Effector CD4-positive, alpha-beta T cell (primary cell): ENCODE measurements around the gene CLDN5.

ENCODE experiments used
- DNase-seq: peaks from one replicate; pipeline ENCODE4 v3.0.0-alpha.2; 2020

The CLDN5 gene

DNA sequence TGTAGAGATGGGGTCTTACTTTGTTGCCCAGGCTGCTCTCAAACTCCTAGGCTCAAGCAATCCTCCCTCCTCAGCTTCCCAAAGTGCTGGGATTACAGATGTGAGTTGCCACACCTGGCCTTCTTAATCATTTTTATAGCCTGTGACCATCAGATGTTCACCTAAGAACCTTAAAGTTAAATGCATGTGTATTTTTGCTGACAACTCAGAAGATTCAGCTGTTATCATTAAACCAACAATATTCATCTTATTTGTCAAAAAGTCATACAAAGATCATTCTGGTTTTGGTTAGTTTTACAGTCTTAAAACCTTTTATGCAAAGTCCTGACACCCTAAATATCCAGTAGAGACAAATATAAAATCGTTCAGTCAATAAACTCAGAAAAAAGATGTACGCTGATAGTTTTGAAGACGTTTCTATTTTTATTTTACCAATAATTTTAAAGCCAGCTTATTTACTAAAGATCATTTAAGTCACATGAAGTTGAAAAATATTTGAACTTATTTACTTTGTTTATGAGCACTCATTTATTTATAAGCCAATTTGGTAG, 22.2 kb downstream of the CLDN5 start:
- no peak for DNase-seq

DNA sequence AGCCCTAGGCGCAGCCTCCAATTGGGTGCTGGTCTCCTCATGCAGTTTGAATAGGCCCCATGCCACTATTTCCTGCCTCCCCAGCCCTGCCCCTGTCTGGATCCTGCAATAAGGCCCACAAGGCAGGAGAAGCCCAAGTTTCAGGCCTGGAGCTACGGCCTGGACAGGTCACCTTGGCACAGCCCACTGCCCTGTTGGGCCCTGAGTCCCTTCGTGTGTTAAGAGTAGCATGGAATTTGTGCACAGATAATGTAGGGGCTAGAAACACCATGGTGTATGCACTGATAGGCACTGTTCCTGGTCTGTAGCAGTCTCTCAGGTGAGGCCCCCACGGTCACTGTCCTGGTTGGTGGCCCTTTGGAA, 24.3 kb downstream of the CLDN5 start:
- no peak for DNase-seq

DNA sequence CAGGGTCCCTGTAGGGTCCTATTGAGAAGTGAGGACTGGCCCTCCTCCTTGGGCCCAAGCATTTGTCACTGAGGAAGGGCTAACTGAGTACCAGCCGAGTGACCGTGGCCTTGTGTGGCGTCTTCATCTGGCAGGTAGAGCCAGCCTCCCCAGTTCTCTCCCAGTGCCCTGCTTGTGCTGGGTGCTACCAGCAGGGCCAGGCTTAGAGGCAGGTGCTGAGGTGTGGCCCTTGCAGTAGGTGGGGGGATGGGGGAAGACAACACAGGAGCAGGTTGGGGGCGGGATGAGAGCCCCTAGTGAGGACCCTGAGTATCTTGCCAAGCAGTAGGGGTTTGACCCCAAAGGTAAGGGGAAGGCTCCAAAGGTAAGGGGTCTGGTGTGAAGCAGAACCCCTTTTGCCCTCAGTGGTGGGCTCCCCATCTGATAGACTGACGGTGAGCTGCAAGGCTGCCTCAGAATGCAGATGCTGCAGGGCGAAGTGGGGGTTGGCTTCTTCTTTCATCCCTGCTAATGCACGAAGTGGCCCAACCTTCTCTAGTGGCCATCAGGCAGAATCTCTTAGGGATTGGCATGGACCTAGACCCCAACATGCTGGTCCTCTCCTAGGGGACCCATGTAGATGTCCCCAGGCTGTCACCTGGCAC, 24.9 kb downstream of the CLDN5 start:
- DNase-seq: no peak

DNA sequence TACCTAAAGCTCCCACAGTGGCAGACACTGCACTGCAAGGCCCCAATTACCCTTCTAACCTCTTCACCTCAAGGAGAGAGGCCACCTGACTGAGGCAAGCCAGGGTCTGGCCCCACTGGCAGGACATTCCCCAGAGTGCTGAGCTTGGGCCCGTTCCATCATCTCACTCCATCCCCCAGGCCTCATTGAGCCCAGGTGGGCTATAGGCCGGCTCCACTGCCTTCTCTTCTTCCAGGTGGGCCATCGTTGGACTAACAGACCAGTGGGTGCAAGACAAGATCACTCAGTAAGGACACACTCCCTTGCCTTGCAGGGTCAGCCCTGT, 25.4 kb downstream of the CLDN5 start:
- DNase-seq: no peak

DNA sequence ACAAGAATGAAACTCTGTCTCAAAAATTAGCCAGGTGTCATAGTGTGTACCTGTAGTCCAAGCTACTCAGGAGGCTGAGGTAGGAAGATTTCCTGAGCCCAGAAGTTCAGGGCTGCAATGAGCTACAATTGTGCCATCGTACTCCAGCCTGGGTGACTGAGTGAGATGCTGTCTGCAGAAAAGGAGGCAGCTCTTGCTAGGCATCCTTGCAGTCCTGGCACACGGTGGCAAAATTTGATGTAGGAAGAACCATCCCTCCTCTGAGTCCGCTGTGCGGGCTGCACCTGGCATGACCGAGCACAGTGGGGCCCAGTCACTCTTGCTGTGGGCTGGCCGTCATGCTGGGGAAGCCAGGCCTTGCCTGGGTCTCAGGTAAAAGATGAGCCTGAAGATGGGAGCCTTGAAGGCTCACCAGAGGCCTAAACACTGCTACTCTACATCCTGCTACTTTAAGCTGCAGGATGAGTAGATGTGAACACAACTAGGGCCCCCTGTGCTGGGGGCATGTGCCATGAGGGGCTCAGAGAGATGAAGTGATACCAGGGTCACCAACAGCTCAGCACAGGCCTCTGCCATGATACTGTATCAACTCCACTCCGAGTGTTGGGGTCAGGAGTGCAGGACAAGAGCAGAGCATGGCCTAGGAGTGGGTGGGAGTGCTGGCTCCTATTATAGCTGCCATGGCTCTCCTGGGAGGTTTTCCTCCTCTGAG, 25.9 kb downstream of the CLDN5 start:
- DNase-seq: no peak

DNA sequence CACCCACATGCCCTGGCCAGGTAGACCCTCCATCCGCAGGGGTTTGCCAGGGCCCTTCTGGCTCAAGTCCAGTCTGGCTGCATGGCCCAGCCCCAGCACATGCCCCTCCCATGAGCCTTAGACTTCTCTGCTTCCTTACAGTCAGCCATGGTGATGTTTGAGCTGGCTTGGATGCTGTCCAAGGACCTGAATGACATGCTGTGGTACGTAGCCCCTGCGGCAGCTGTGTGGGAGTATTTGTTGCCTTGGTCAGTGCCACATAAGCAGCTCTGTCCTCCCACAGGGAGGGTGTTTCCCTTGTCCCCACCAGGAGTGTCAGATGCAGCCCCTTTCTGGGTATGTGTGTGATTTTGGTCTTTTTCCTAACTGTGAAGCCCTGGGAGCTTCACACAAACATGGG, 27.0 kb downstream of the CLDN5 start:
- no peak for DNase-seq

DNA sequence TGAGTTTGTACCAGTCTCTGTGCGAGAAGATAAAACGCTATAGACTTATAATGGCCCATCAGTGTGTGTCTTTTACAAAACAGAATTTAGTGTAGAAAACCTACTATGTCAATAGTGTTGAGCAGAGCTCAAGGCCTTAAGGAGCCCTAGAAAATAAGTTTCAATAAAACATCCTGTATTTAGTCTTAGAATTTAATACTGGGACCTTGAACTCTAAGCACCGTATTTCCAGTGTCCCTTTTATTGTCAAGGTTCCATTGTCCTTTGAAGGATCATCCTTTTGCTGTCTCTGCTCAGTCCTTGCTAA, 27.9 kb downstream of the CLDN5 start:
- DNase-seq: no peak

DNA sequence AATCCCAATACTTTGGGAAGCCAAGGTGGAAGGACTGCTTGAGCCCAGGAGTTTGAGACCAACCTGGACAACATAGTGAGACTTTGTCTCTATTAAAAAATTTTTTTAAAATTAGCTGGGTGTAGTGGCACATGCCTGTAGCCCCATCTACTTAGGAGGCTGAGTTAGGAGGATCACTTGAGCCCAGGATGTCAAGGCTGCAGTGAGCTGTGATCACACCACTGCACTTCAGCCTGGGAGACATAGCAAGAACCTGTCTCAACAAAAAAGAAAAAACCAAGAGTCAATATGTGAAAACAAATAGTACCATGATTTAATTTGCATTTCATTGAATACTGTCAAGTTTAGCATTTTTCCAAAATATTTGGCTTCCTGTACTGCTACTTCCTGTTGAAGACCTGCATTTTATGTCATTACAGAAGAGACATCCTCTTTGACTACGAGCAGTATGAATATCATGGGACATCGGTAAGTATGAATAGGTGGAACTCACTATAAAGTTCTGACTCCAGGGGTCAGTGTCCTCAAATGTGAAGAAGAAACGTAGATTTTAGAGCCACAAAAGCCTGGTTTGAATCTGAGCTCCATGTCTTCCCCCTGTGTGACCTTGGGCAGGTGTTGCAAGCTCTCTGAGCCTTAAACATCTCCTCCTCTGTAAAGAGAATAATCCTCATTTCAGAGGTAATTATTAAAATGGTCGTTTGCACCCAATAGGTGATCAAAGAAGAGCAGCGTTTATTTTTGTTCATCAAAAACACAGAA, 28.5 kb downstream of the CLDN5 start:
- no peak for DNase-seq

DNA sequence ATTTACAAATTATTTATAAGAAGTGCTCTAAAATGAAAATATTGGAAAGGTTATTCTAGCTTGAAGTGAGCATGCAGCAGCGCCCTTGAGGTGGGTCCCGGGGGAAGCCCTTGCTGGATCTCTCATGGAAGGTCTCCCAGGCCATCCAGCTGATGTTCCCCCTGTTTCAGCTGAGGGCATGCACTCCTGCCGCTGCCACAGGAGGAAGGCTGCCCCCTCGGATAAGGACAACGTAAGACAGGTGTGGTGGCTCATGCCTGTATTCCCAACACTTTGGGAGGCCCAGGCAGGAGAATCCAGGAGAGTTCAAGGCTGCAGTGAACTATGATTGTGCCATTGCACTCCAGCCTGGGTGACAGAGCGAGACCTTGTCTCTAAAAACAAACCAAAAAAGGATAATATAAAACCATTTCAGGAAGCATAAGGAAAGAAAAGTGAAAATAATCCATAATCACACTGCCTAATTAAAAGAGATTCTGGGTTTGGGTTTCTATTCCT, 29.5 kb downstream of the CLDN5 start:
- DNase-seq: no peak

DNA sequence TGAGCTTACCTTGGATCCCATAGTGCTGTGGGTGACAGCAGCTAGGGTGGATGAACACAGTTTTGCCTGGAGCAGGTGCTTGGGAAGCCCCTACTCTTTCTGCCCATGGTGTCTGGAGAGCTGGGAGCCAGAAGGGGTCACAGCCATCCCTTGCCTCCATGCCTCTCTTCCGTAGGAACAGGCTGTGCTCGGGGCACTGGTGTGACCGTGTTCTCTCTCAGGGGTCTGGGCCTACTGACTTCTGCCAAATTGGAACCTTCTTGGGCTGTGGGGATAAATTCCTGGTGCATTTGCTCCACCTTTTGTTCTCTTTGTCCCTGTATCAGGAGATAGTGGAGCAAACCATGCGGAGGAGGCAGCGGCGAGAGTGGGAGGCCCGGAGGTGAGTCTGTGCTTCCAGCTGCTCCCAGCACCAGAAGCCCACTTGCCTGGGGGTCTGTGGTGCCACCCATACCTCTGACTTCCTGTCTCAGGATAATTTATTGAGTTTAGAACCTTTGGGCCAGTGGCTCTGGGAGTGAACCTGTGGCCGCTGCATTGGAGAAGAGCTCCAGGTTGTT, 30.1 kb downstream of the CLDN5 start:
- no peak for DNase-seq

DNA sequence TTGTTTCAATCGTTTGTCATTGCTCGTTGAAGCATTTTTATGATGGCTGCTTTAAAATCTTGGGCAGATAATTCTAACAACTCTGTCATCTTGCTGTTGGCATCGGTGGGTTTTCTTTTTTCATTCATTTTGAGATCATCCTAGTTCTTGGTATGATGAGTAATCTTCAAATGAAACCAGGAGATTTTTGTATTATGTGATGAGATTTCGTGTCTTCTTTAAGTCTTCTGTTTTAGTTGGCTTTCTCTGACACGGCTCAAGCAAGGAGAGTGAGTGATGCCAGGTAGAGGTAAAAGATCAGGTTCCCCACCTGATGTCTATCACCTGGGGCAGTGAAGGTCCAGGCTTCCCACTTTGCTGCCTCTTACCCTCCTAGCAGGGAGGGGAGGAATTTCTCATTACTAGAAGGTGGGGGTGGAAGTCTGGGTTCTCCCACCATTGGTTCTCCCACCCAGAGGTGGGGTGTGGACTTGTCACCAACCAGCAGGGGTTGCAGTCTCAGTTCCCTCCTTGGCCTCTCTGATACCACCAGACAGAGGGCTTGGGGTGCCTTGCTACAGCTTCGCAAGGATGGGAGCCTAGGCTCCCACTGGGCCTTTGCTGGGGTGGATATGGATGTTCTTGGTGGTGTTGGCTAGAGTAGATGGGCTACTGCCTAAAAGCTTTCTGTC, 31.6 kb downstream of the CLDN5 start:
- no peak for DNase-seq

DNA sequence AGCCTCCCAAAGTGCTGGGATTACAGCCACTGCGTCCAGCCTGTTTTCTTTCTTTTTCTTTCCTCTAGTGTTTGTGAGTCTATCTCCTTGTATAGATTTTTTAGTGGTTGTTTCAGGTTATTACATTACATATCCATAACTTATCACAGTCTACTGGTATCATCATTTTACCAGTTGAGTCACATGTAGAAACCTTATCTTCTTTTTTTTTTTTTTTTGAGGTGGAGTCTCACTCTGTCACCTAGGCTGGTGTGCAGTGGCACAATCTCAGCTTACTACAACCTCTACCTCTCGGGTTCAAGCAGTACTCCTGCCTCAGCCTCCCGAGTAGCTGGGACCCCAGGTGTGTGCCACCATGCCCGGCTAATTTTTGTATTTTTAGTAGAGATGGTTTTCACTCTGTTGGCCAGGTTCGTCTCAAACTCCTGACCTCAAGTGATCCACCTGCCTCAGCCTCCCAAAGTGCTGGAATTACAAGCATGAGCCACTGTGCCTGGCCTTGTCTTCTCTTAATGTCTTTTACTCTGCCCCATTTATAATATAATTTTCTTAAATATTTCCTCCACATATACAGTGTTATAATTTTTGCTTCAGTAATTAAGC, 33.5 kb downstream of the CLDN5 start:
- no peak for DNase-seq

DNA sequence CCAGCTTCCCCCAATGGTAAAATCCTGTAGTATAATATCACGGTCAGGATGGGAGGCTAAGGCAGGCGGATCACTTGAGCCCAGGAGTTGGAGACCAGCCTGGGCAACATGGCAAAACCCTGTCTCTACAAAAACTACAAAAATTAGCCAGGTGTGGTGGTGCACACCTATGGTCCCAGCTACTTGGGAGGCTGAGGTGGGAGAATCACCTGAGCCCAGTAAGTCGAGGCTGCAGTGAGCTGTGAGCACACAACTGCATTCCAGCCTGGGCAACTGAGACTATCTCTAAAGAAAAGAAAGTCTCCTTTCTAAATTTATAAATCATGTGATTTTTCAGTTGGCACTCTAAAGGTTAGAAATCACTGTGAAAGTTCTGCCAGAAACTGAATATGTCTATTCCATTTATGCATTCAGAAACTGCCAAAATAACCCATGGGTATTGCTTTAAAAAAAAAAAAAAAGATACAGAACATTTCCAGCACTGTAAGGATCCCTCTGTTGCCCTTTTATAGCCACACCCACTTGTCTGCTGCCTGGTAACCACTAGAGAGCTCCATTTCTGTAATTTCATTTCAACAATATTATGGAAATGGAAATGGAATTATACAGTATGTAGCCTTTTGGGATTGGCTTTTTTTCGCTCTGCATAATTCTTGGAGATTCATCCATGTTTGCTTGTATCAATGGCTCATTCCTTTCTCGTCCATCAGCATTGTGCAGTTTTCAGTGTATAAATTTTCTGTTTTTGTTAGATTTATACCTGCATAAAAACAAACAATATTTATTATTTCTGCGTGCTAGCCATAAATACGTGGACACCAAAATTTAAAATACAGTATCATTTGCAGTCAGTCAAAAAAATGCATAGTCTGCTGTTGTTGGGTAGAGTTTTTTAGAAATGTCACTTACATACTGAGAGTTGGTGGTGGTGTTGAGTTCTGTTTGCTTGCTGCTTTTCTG, 35.0 kb downstream of the CLDN5 start:
- no peak for DNase-seq

DNA sequence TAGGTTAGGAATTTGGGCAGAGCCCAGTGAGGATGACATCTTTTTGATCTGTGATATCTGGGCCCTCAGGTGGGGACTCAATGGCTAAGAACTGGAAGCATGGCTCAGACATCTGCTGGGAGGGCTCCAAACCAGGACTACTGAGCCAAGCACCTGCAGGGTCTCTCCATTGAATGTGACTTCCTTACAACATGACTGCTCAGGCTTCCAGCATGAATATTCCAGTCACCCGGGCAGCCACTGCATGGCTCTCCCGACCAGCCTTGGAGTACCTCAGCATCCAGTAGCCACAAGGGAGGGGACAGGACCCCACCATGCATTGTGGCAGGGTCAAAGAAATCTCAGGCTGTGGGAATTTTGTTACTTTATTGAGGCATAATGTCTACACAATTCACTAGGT, 35.9 kb downstream of the CLDN5 start:
- DNase-seq: no peak

DNA sequence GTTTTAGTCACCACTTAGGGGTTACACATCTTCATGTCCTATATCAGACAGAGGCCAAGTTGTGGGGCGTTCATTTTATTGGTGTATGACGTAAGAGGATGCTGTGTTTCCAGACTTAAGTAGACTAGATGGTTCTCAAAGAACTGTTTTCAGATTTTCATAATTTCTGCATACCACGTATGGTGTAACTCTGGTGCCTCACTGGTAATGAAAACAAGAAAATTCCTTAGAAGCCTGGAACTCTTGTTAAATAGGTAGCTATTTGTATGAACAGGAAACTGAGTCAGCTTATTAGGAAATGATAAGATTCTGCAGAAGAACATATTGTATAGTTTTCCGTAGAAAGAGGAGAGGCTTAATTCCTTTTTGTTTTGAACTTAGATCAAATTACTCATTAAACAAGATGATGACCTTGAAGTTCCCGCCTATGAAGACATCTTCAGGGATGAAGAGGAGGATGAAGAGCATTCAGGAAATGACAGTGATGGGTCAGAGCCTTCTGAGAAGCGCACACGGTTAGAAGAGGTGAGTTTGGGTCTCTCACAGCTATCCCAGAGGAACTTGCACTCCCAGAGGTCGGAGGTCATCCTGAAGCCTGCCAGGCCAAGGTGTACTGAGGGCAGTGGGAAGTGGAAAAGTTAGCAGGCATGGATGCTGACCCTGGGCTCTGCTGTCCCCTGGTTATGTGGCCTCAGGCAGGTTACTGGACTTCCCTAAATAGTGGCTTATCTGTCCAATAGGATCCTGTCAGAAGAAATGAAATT, 40.5 kb downstream of the CLDN5 start:
- no peak for DNase-seq

DNA sequence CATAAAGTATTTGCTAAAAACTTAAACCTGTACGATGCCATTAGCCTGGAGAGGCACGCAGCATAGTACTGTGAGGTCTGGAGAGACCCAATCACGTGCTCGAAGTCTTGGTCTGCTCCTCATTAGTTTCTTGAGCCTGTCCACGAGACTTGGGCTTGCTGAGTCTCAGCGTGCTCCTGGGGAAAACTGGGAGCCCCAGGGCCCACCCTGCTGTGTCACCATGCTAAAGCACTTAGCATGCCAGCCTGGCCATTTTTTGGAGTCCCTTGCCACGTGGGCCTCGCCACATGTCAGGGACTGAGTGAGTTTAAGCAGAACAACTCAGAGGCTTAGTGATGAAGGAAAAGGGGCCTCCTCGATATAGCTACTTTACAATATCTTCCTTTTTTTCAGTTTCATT, 41.9 kb downstream of the CLDN5 start:
- no peak for DNase-seq

DNA sequence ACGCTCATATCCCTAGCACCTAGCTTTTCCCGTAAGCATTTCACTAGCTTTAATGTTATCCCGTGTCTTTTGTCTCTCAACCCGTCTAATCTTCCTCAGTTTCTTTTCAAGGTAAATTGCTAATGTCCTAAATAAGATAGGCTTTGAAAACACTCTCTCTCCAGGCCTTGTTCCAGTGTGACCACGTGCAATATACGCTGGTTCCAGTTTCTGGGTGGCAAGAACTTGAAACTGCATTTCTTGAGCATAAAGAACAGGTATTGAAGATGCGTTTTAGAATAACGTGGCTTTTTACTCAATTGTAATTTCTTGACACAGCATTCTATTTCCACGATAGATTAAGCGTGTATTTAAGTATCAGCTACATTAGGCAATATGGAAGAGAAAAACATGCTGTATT, 43.4 kb downstream of the CLDN5 start:
- no peak for DNase-seq

DNA sequence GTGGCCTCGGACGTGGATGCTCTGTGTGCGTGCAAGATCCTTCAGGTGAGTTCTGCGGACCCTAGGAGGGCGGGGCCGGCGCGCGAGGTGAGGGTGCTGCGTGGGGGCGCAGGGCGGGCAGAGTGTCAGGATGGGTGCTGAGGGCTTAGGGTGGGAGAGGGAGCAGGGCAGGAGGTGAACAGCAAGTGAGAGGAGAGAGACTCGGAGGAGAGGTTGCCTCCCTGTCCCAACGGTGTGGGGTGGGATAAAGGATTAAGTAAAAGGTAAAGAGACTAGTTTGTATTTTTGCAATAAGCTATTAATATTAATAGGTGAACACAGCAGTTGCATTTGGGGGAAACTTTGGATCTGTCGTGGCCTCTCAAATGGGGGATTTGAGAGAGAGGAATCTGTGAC, 44.0 kb downstream of the CLDN5 start:
- no peak for DNase-seq

DNA sequence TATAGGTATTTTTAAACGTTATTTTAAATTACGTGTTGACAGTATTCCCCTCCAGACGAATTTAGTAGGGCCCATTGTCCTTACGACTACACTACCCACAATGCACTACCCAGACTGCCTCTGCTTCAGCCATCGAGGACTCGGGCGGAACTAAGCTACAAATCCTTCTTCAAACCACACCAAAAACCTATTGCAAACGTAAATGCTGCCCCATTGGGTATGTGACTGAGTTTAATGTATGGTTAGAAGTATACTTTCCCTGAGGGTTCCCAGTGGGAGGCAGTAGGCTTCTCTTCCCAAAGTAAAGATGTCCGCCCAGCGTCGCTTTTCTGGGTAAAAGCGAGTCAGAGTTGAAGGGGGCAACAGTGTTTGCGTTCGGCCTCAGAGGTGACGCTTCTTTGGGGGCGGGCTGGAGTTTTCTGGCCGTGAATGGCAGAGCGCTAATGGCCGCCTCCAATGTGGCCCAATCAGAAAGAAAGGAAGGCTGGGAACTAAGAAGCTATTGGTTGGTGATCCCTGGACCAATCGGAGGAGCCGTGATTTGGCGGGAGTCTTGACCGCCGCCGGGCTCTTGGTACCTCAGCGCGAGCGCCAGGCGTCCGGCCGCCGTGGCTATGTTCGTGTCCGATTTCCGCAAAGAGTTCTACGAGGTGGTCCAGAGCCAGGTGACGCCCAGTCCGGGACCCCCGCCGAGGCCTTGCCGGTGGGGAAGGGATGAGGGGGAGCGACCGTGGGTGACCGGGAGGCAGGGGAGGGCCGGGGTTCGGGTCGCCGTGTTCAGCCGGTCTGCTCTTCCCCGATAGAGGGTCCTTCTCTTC, 44.6 kb downstream of the CLDN5 start, which contains the start of gene CDC45:
CDC45 (plus strand) TSS at position 566 of the 818 bp plus-strand sequence; CDS start at position 615, 49 bp downstream.
- peak; percentile 91 for DNase-seq
